ENCODE measurements around the gene TRAPPC5.
A peak's percentile ranks its signal among the peaks of the same experiment; 100 is the strongest.

Gene TRAPPC5

DNA sequence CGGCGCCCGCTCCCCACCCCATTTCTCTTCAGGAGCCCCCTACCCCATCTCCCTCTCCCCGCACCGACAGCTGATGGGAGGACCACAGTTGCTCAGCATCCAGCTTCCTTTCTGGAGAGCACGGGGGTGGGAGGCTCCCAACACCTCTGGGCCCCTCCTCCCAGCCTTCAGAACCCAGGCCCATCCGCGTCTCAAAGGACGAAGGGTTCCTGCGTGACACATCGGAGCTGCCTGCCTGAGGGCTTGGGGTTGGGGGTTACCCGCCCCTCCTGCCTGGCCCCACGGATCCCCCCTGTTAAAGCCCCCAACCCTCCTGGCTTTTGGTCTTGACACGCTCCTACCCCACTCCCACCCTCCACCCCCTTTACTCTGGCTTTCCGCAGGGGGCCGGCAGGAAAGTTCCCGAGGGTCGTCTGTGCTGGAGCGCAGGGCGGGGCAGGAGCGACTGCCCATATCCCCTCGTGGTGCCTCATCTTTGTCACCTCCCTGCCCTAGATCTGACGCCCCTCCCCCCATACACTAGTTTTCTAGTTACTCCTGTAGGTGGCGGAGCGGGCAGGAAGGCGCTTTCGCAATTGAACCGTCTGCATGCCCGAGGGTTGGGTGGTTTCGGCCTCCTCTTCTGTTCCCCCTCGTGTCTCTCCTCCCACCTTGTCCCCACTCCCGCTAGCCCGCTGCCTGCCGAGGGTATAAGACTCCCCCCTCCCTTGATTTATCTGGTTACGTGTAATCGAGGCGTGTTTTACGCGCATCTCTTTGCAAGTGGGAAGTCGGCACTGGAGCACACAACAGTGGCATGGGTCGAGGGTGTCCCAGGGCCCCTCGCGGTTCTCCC, 924 bp downstream of the TRAPPC5 start:
- TF ChIP-seq ZNF565 (CRISPR knock-in tag; conservative IDR thresholded peaks at IDR 0.05; ENCODE audit: low read depth) (no peak), TCF4 (CRISPR knock-in tag; IDR thresholded peaks at IDR 0.05; ENCODE audit: borderline replicate concordance) (no peak), CSDC2 (CRISPR knock-in tag; IDR thresholded peaks at IDR 0.05) (no peak), OSR1 (CRISPR knock-in tag; IDR thresholded peaks at IDR 0.05) (no peak), ESRRG (CRISPR knock-in tag; IDR thresholded peaks at IDR 0.05) (no peak), ISL1 (CRISPR knock-in tag; IDR thresholded peaks at IDR 0.05) (no peak), ZNF8 (CRISPR knock-in tag; IDR thresholded peaks at IDR 0.05) (no peak), ARNTL (CRISPR knock-in tag; IDR thresholded peaks at IDR 0.05; ENCODE audit: borderline replicate concordance, low read depth) (no peak), TOX (CRISPR knock-in tag; IDR thresholded peaks at IDR 0.05; ENCODE audit: borderline replicate concordance) (no peak), PPARA (CRISPR knock-in tag; IDR thresholded peaks at IDR 0.05; ENCODE audit: borderline replicate concordance) (no peak)
- TF ChIP-seq, protein P1, sequence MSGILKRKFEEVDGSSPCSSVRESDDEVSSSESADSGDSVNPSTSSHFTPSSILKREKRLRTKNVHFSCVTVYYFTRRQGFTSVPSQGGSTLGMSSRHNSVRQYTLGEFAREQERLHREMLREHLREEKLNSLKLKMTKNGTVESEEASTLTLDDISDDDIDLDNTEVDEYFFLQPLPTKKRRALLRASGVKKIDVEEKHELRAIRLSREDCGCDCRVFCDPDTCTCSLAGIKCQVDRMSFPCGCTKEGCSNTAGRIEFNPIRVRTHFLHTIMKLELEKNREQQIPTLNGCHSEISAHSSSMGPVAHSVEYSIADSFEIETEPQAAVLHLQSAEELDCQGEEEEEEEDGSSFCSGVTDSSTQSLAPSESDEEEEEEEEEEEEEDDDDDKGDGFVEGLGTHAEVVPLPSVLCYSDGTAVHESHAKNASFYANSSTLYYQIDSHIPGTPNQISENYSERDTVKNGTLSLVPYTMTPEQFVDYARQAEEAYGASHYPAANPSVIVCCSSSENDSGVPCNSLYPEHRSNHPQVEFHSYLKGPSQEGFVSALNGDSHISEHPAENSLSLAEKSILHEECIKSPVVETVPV (CRISPR knock-in tag; IDR thresholded peaks at IDR 0.05), result no peak
- ATAC-seq, result peak; percentile 40

DNA sequence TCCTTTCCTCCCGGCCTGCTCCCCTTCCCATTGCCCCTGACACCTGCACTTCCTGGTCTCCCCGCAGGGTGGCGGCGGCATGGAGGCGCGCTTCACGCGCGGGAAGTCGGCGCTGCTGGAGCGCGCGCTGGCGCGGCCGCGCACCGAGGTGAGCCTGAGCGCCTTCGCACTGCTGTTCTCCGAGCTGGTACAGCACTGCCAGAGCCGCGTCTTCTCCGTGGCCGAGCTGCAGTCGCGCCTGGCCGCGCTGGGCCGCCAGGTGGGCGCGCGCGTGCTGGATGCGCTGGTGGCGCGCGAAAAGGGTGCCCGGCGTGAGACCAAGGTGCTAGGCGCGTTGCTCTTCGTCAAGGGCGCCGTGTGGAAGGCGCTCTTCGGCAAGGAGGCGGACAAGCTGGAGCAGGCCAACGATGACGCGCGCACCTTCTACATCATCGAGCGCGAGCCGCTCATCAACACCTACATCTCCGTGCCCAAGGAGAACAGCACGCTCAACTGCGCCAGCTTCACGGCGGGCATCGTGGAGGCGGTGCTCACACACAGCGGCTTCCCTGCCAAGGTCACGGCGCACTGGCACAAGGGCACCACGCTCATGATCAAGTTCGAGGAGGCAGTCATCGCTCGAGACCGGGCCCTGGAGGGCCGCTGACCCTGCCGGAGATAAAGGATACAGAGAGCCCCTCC, 1.7 kb downstream of the TRAPPC5 start:
- TF ChIP-seq ZNF8 (CRISPR knock-in tag; IDR thresholded peaks at IDR 0.05) (no peak), BACH2 (CRISPR knock-in tag; IDR thresholded peaks at IDR 0.05; ENCODE audit: borderline replicate concordance) (no peak), ARNTL (CRISPR knock-in tag; IDR thresholded peaks at IDR 0.05; ENCODE audit: borderline replicate concordance, low read depth) (no peak), TOX (CRISPR knock-in tag; IDR thresholded peaks at IDR 0.05; ENCODE audit: borderline replicate concordance) (no peak)
- TF ChIP-seq, protein P2, sequence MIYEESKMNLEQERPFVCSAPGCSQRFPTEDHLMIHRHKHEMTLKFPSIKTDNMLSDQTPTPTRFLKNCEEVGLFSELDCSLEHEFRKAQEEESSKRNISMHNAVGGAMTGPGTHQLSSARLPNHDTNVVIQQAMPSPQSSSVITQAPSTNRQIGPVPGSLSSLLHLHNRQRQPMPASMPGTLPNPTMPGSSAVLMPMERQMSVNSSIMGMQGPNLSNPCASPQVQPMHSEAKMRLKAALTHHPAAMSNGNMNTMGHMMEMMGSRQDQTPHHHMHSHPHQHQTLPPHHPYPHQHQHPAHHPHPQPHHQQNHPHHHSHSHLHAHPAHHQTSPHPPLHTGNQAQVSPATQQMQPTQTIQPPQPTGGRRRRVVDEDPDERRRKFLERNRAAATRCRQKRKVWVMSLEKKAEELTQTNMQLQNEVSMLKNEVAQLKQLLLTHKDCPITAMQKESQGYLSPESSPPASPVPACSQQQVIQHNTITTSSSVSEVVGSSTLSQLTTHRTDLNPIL (CRISPR knock-in tag; IDR thresholded peaks at IDR 0.05; ENCODE audit: low read depth), result no peak
- no peak for ATAC-seq

DNA sequence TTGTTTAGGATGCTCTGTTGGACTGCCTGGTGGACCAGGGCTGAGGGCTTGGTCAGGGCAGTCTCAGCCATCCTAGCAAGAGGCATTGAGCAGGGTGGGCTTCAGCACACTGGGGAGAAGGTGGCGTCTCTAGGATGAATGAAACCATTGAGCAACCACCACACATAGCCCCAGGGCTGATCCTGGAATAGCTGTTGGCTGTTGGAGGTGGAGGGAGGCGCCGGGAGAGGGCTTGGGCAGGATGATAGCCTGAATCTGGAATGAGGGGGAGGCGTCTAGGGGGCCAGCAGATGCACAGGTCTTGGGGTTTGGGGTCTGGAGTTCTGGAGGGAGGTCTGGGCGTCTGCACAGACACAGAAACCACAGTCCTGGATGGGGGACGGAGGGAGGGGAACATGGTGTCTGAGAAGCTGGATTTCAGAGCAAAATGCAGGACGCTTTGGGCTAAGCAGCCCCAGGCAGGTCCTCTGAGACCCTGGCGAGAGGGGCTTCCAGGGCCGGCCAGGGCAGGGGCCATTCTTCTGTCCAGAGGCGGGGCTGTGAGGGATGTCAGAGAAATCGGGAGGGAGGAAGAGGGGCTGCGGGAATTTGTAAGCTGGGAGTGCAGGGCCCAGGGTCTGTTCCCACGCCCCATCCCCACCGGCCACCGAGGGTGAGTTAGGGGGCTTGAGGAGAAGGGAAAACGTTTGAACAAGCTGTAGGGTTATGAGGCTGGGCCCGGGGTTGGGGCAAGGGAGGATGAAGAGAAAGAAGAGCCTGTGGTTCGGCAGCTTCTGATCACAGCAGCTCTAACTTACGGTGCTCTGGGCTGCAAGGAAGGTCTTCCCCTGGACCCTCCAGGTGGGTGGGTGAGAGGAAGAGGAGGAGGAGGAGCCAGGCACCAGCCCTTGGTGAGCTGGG, 5.2 kb downstream of the TRAPPC5 start:
- TF ChIP-seq TOX (CRISPR knock-in tag; IDR thresholded peaks at IDR 0.05; ENCODE audit: borderline replicate concordance), result no peak
- TF ChIP-seq, protein P1 (CRISPR knock-in tag; IDR thresholded peaks at IDR 0.05), result no peak
- TF ChIP-seq CSDC2 (CRISPR knock-in tag; IDR thresholded peaks at IDR 0.05), result no peak
- no peak for TF ChIP-seq ZC3H10 (CRISPR knock-in tag; IDR thresholded peaks at IDR 0.05)
- TF ChIP-seq, protein P3, sequence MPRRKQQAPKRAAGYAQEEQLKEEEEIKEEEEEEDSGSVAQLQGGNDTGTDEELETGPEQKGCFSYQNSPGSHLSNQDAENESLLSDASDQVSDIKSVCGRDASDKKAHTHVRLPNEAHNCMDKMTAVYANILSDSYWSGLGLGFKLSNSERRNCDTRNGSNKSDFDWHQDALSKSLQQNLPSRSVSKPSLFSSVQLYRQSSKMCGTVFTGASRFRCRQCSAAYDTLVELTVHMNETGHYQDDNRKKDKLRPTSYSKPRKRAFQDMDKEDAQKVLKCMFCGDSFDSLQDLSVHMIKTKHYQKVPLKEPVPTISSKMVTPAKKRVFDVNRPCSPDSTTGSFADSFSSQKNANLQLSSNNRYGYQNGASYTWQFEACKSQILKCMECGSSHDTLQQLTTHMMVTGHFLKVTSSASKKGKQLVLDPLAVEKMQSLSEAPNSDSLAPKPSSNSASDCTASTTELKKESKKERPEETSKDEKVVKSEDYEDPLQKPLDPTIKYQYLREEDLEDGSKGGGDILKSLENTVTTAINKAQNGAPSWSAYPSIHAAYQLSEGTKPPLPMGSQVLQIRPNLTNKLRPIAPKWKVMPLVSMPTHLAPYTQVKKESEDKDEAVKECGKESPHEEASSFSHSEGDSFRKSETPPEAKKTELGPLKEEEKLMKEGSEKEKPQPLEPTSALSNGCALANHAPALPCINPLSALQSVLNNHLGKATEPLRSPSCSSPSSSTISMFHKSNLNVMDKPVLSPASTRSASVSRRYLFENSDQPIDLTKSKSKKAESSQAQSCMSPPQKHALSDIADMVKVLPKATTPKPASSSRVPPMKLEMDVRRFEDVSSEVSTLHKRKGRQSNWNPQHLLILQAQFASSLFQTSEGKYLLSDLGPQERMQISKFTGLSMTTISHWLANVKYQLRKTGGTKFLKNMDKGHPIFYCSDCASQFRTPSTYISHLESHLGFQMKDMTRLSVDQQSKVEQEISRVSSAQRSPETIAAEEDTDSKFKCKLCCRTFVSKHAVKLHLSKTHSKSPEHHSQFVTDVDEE (CRISPR knock-in tag; IDR thresholded peaks at IDR 0.05), result no peak
- no peak for ATAC-seq

DNA sequence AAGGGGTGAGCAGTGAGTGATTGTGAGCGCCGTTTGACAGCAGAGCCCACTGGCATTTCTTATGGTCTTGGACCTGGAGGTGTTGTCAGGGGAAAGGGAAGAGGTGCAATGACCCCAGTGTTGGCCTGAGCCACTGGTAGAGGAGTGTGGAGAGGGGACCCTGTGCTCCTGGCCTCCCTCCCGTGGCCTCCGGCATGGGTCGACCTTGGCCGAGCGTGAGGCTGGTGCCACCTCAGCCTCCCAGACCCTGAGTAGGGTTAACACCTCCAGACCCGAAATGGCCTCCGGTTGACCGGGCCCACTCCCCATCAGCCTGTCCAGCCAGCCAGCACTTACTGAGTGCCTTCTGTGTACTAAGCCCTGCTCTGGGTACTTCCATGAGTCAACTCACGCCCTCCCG, 6.5 kb downstream of the TRAPPC5 start:
- peak; percentile 27; the same call in 2 of the 3 replicates for ATAC-seq
- TF ChIP-seq BACH2 (CRISPR knock-in tag; IDR thresholded peaks at IDR 0.05; ENCODE audit: borderline replicate concordance), result no peak
- TF ChIP-seq SNAI2 (CRISPR knock-in tag; IDR thresholded peaks at IDR 0.05), result no peak
- TF ChIP-seq PPARA (CRISPR knock-in tag; IDR thresholded peaks at IDR 0.05; ENCODE audit: borderline replicate concordance), result no peak
- no peak for TF ChIP-seq ESRRG (CRISPR knock-in tag; IDR thresholded peaks at IDR 0.05)
- TF ChIP-seq ZNF70 (CRISPR knock-in tag; IDR thresholded peaks at IDR 0.05), result no peak
- TF ChIP-seq ZFP3 (CRISPR knock-in tag; IDR thresholded peaks at IDR 0.05), result no peak
- TF ChIP-seq TOX (CRISPR knock-in tag; IDR thresholded peaks at IDR 0.05; ENCODE audit: borderline replicate concordance), result no peak
- no peak for TF ChIP-seq ISL1 (CRISPR knock-in tag; IDR thresholded peaks at IDR 0.05)
- TF ChIP-seq, protein P4, sequence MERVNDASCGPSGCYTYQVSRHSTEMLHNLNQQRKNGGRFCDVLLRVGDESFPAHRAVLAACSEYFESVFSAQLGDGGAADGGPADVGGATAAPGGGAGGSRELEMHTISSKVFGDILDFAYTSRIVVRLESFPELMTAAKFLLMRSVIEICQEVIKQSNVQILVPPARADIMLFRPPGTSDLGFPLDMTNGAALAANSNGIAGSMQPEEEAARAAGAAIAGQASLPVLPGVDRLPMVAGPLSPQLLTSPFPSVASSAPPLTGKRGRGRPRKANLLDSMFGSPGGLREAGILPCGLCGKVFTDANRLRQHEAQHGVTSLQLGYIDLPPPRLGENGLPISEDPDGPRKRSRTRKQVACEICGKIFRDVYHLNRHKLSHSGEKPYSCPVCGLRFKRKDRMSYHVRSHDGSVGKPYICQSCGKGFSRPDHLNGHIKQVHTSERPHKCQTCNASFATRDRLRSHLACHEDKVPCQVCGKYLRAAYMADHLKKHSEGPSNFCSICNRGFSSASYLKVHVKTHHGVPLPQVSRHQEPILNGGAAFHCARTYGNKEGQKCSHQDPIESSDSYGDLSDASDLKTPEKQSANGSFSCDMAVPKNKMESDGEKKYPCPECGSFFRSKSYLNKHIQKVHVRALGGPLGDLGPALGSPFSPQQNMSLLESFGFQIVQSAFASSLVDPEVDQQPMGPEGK (CRISPR knock-in tag; IDR thresholded peaks at IDR 0.05; ENCODE audit: borderline replicate concordance), result no peak
- no peak for TF ChIP-seq CSDC2 (CRISPR knock-in tag; IDR thresholded peaks at IDR 0.05)
- TF ChIP-seq, protein P1 (CRISPR knock-in tag; IDR thresholded peaks at IDR 0.05), result no peak
- no peak for TF ChIP-seq ZC3H10 (CRISPR knock-in tag; IDR thresholded peaks at IDR 0.05)
- no peak for TF ChIP-seq ARNTL (CRISPR knock-in tag; IDR thresholded peaks at IDR 0.05; ENCODE audit: borderline replicate concordance, low read depth)
